Left ventricle myocardium superior (tissue), 1 donor: ENCODE data around the gene DMTF1. TPM values are rescaled to one million over a fixed set of nuclear protein-coding genes. Genes with fewer than 3 reads are reported as not detected.
A peak's percentile ranks its signal among the peaks of the same experiment; 100 is the strongest.
"Not testable (repeated sequence)": the region's sequence is repeated elsewhere in the genome, so short reads cannot be mapped to it uniquely, and the experiment has no call there.

ENCODE experiments used
- ATAC-seq: fragments of 200-7000 bp; cut with Tn5 transposase; one replicate; pipeline ENCODE4 v1.9.1; 2020; ENCODE audit warnings: mild to moderate bottlenecking, moderate library complexity
- DNase-seq: peaks from one replicate; pipeline ENCODE4 v3.0.0-alpha.2; 2020
- intact Hi-C: fragments of 100-400 bp; cut with micrococcal nuclease; formaldehyde crosslinking; loops from one replicate; pipeline ENCODE4 v1.11.0; 2022
- total RNA-seq: library from RNA; stranded (reverse); fragmentation: NEBNext Ultra II Directional; extraction: Animal tissue kit (Norgen Biotek cat#: 25700); gene quantifications from one replicate; pipeline ENCODE4 v1.2.1, GENCODE V29; 2021
- donor health status: DM: no; HTN: yes; CAD: no; lungs with severe emphysema.

The DMTF1 gene
- total RNA-seq, 1 donor from 2014 or later, result 24.4 TPM

DNA sequence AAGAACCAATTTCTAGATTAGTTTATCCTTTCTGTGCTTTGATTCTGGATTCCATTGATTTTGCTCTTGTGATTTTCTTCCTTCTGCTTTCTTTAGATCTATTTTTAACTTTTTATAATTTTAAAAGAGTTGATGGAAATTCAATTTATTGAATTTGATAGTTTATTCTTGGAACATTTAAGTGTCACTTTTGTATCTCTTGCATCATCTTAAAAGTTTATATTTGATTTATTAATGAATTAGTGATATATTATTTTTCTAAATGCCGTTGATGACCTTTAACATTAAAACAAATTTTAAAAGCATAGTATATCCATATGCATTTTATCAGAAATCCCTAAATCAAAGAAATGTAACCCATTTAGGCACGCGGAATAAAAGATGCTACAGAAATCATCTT is 26.9 kb downstream of the DMTF1 start:
- no peak for ATAC-seq

DNA sequence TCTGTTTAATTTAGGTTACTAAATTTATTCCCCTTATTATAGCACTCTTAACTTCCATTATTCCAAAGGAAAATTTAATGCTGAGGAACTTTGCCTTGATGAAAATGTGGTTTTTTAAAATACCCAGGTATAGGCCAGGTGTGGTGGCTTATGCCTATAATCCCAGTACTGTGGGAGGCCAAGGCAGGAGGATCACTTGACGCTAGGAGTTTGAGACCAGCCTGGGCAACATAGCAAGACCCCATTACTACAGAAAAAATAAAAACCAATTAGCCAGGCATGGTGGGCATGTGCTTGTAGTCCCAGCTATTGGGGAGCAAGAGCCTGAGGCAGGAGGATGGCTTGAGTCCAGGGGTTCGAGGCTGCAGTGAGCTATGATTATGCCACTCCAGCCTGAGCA is 34.9 kb downstream of the DMTF1 start:
- no peak for ATAC-seq
- intact Hi-C loops, result no loop called here

More for the DNA sequence above, 26.9 kb downstream of the DMTF1 start:
- no peak for DNase-seq
- intact Hi-C loops, result no loop called here

DNA sequence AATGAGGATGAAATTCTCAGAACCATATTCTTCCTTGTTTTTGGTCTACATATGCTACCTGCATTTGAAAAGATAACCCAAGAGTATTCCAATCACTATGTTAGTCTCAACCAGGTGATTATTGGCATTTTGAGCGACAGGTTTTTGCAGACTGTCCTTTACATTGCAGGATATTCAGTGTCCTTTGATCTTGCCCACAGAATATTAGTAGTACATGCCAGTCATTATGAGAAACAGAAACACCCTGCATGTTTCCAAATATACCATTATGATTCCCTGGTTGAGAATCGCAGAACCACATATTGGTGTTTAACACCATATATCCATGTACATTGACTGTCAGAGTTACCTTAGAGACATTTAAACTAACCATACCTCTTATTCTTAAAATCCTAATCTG is 36.7 kb downstream of the DMTF1 start:
- DNase-seq (no peak), ATAC-seq (no peak)
- intact Hi-C loops, result no loop called here

More for the DNA sequence above, 34.9 kb downstream of the DMTF1 start:
- no peak for DNase-seq

DNA sequence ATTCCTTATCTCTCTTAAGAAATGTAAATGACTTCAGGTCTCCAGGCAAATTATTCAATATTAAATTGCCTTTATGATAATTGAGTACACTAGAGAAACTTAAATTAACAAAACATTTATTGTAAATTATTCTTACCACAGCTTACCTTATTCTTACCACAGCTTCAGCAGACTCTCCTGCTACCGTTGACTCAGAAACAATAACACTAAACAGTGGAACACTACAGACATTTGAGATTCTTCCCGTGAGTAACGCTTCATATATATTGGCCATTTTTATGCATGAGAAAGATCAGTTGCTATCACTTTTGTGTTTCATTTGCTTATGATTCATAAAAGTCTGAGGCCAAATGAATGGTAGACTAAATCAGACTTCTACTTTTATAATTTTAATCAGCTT is 38.5 kb downstream of the DMTF1 start:
- ATAC-seq, result no peak
- no peak for DNase-seq
- intact Hi-C loops, result no loop called here

DNA sequence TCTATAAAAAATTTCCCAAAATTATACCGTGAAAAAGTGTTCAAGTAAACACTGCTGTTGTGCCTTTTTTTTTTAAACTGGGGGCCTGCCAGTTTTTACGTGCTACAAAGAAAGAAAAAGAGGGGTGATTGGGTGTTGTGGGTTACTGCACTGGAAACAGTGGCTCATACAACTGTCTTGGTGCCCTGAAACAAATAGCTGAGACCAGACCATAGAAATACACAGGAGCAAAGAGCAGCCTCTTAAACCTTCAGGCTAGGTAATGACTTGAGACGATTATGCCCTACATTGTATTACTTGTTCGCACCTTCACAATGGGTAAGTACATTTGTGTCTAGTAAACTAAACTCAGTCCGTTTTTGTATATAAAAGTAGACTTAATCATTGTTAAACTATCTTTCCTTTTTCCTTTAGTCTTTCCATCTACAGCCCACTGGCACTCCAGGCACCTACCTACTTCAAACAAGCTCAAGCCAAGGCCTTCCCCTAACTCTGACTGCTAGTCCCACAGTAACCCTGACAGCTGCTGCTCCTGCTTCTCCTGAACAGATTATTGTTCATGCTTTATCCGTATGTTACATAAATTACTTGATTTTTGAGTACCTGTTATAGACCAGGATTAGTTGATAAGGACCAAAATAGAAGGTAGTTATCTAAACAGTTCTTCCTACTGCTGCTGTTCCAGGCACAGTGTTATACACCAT is 40.7 kb downstream of the DMTF1 start:
- ATAC-seq, result no peak
- no peak for DNase-seq
- intact Hi-C loops, result no loop called here

DNA sequence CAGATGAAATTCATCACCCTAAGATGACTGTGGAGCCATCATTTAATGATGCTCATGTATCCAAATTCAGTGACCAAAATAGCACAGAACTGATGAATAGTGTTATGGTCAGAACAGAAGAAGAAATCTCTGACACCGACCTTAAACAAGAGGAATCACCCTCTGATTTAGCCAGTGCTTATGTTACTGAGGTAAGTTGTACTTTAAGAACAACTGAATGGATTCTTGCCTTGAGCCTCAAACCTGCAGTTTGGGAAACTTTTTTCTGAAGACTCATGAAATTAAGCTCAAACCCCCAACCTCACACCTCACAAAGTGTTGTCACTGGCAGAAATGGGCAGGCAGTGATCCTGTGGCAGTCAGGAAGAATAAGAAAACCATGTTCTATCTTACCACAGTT is 41.7 kb downstream of the DMTF1 start:
- intact Hi-C loops, result no loop called here
- ATAC-seq, result no peak

DNA sequence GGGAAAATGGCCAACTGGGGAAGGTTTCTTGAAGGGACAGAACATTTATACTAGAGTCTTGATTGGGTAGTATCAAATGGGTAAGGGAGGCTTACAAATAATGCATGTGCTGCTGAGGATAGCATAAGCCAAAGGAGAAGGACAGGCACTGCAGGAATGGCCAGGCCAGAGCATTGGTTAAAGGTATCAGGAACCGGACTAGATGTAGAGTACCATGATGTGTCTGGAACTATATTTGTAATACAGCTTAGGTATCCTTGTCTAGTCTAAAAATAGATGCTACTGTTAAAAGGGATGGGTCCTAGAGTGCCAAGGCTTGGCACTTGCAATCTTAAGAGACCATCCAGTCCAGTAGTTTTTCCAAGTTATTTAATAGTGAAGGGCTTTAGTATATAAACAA is 47.0 kb downstream of the DMTF1 start:
- intact Hi-C loops, result no loop called here
- DNase-seq (no peak), ATAC-seq (peak; percentile 63)

More for the DNA sequence above, 41.7 kb downstream of the DMTF1 start:
- DNase-seq, result no peak

DNA sequence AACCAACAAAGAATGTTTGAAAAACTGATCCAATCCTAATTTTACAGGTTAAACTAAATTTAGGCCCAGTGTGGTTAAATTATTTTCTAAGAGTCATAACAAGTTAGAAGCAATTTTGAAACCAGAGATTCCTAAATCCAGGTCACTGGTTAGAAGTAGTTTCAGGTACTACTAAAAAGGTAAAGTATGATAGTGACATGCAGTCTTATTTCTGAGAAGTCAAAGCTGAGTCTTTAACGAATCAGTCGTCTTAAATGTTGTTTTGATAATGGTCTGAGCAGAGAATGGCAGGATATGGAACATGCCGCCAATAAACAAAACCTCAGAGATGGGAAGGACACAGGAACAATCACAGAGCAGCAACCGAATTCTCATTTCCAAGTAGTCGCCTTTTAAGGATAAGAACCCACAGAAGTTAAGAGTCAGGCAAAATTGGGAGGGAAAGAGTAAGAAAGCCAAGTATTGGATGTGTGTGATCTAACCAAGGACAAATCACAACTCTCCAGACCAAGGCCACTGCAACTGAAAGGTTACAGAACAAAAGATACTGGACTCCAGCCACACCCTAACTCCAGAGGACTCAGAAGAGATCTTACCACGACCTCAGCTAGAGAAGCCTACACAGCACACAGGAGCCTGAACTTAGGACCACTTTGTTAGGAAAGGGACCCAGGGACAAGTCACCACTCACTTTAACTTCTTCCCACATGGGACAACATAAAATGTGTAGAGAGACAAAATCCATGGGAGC is 47.6 kb downstream of the DMTF1 start:
- no peak for DNase-seq
- ATAC-seq, result peak; percentile 56
- intact Hi-C loops, result loop anchor here (2.0 kb wide), 1 partner anchor 19 kb away; the partner anchor contains the start of gene TMEM243

DNA sequence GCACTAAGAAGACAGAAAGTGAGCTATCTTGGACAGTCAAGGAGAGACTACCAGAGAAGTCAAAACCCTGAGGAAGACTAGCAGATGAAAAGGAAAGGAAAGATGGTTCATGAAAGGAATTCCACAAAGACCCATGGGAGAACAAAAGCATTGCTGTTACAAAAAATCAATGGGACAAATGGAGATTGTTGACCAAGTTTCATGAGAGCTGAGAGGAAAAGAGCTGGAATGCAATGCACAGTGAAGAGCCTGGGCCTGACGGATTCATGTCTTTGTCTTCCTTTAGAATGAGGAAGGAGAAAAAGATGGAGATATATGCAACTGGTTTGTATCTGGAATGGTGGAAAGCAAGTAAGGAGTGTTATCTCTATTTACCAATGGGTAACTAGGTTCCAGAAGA is 50.0 kb downstream of the DMTF1 start:
- ATAC-seq (no peak), DNase-seq (no peak)
- intact Hi-C loops, result no loop called here

DNA sequence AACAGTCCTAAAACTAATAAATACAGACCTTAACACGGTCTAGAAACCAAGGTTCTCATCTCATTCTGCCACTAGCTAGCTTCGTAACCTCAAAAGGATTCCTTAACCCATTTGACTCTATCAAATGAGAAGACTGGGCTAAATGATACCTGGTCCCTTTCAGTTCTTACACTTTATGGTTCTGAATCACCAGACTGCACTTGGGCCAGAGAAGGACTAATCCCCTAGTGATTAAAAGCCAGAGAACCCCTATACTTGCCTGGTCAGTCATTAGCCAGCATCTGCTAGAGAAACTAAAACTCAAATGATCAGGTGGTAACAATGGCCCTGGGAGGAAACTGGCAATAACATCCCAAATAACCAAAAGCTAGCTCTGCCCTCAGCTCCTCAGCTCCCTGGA is 50.5 kb downstream of the DMTF1 start:
- DNase-seq (no peak), ATAC-seq (no peak)
- intact Hi-C loops, result no loop called here

DNA sequence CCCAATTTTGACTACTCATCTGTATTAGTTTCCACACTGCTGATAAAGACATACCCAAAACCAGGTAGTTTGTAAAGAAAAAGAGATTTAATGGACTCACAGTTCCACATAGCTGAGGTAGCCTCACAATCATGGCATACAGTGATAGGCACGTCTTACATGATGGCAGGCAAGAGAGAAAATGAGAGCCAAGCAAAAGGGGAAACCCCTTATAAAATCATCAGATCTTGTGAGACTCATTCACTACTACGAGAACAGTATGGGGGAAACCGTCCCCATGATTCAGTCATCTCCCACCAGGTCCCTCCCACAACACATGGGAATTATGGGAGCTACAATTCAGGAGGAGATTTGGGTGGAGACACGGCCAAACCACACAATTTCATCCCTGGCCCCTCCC is 51.7 kb downstream of the DMTF1 start:
- DNase-seq, ATAC-seq, intact Hi-C loops: not testable (repeated sequence)

DNA sequence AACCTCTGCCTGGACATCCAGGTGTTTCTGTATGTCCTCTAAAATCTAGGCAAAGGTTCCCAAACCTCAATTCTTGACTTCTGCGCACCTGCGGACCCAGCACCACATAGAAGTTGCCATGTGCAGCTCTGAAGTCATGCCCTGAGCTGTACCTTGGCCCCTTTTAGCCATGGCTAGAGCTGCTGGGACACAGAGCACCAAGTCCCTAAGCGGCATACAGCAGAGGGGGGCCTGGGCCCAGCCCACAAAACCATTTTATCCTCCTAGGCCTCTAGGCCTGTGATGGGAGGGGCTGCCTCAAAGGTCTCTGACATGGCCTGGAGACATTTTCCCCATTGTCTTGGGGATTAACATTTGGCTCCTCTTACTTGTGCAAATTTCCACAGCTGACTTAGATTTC is 52.7 kb downstream of the DMTF1 start:
- no peak for DNase-seq
- intact Hi-C loops, result no loop called here
- ATAC-seq, result no peak

DNA sequence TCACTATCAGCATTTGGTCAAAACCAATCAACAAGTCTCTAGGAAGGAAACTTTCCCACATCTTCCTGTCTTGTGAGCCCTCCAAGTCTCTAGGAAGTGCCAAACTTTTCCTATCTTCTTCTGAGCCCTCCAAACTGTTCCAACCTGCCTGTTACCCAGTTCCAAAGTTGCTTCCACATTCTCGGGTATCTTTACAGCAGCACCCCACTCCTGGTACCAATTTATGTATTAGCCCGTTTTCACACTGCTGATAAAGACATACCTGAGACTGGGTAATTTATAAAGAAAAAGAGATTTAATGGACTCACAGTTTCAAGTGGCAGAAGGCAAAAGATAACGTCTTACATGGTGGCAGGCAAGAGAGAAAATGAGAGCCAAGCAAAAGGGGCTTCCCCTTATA is 53.4 kb downstream of the DMTF1 start:
- DNase-seq, ATAC-seq, intact Hi-C loops: not testable (repeated sequence)

DNA sequence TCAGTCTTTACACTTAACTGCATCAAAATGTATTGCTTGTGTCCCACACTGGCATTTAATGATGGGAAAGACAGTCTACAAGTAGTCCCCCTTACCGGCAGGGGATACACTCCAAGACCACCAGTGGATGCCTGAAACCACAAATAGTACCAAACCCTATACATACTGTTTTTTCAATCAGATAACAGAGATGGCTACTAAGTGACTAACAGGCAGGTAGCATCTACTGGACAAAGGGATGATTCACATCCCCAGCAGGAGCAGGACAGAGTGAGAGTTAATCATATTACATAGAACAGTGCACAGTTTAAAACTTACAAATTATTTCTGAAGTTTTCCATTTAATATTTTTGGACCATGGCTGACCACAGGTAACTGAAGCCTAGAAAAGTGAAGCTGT is 54.1 kb downstream of the DMTF1 start:
- no peak for ATAC-seq
- intact Hi-C loops, result no loop called here
- DNase-seq, result no peak

DNA sequence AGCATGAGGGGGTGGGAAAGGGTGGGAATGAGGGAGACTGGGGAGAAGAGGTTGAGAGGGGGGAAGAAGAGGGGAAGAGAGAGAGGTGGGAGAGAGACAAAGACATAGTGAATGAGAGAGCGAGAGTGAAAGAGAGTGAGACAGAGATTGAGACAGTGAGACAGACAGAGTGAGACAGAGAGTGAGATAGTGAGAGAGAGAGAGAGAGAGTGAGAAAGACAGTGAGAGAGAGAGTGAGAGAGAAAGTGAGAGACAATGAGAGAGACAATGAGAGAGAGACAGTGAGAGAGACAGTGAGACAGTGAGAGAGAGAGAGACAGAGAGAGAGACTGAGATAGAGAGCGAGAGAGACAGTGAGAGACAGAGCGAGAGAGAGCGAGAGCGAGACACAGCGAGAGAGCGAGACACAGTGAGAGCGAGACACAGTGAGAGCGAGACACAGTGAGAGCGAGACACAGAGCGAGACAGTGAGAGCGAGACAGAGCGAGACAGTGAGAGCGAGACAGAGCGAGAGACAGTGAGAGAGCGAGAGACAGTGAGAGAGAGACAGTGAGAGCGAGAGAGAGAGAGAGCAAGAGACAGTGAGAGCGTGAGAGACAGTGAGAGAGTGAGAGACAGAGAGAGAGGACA is 57.2 kb downstream of the DMTF1 start:
- no peak for ATAC-seq
- intact Hi-C loops, result no loop called here
- DNase-seq, result no peak

DNA sequence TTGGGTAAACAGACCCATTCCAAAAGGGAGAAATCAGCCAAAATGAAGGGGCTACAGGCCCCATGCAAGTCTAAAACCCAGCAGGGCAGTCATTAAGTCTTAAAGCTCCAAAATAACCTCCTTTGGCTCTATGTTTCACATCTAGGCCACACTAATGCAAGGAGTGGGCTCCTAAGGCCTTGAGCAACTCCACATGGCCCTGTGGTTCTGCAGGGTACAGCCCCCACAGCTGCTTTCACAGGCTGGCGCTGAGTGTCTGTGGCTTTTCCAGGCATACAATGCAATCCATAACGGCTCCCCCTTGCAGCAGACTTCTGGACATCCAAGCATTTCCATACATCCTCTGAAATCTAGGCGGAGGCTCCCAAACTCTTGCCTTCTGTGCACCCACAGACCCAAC is 58.3 kb downstream of the DMTF1 start:
- intact Hi-C loops, result no loop called here
- no peak for DNase-seq
- no peak for ATAC-seq

DNA sequence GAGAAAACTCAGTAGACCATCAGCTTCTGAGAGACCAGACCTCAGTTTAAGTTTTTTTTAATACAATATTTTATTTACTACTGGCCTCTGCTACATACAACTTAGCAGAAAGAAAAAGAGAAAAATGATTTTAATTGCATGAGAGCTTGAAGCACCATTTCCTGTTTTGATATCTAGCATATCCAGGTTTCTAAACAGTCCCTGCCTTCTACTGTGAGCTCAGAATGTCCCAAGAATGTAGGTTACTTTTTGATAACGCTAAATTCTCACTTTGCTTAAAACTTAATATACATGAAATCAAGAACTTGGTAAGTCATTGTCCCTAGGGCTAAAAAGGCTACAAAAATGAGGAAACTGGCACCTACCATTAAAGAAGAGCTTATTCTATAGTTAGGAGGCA is 60.2 kb downstream of the DMTF1 start:
- intact Hi-C loops, result no loop called here
- no peak for ATAC-seq

DNA sequence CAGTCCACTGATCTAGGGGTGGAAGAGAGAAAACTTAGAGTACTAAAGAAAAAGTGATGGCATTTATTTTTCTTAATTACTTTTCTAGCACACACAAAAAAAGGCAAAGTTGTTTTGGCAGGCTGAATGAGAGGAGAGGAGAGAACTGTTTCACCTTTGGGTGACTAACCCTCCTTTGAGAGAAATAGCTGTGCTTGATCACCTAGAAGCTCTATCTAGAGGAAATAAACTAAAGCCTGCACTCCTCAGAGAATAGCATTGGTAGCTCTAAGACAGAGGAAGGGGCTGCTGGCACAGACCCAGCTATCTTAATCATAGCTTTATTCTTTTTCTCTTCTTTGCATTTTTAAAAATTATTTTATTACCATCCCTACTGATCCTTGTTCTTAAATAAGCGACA is 61.0 kb downstream of the DMTF1 start:
- intact Hi-C loops, result no loop called here
- no peak for DNase-seq
- ATAC-seq, result no peak

More for the DNA sequence above, 60.2 kb downstream of the DMTF1 start:
- no peak for DNase-seq

DNA sequence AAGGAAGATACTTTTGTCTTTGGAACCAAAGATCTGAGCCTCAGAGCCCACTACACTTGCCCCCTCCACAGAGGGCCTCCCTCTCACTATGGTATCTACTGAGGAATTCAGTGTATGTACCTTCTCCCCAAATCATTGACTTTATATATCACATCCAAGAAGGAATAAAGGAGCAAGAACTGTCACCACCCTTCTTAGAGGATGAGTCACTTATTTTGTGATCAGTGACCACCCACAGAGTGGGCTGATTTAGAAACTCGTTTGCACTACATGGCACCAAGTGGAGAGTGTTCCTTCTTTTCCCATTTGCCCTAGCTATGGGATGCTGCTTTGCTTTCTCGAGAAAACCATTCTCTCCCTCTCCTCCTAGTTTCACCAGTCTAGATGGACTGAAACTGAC is 61.6 kb downstream of the DMTF1 start:
- DNase-seq (no peak), ATAC-seq (no peak)
- intact Hi-C loops, result no loop called here

DNA sequence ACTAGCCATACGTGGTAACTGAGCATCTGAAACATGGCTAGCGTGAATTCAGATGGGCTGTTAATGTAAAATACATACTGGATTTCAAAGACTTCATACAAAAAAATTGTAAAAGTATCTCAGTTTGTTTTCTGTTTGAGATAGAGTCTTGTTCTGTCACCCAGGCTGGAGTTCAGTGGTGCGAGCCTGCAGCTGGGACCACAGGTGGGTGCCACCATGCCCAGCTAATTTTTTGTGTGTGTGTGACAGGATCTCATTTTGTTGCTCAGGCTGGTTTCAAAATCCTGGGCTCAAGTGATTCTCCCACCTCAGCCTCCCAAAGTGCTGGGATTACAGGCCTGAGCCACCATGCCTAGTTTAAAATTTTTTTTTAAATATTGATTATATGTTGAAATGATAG is 62.8 kb downstream of the DMTF1 start:
- DNase-seq (no peak), ATAC-seq (no peak)
- intact Hi-C loops, result no loop called here
